RPMI8226 (cell line): ENCODE data around the gene LAMA5.

Experiments
- DNase-seq: peaks from one replicate; pipeline ENCODE4 v3.0.0-alpha.2; 2015

Gene LAMA5

GRCh38 chr20:62301111-62301668 is 65.9 kb downstream of the LAMA5 start:
- no peak for DNase-seq

GRCh38 chr20:62300319-62300718 is 66.8 kb downstream of the LAMA5 start:
- DNase-seq: no peak

GRCh38 chr20:62299666-62300236 is 67.4 kb downstream of the LAMA5 start:
- DNase-seq: no peak

GRCh38 chr20:62298577-62299249 is 68.4 kb downstream of the LAMA5 start:
- no peak for DNase-seq

GRCh38 chr20:62297449-62298227 is 69.5 kb downstream of the LAMA5 start:
- no peak for DNase-seq

- DNase-seq: no peak
Observed at GRCh38 chr20:62296724-62297448, 70.2 kb downstream of the LAMA5 start.

GRCh38 chr20:62294516-62294915 is 72.6 kb downstream of the LAMA5 start:
- no peak for DNase-seq

GRCh38 chr20:62293946-62294345 is 73.2 kb downstream of the LAMA5 start:
- DNase-seq: no peak

GRCh38 chr20:62293111-62293784 is 73.9 kb downstream of the LAMA5 start:
- DNase-seq: no peak

GRCh38 chr20:62292108-62292507 is 75.0 kb downstream of the LAMA5 start:
- DNase-seq: no peak

GRCh38 chr20:62291251-62292066 is 75.7 kb downstream of the LAMA5 start:
- no peak for DNase-seq

- DNase-seq: no peak
Observed at GRCh38 chr20:62289898-62290297, 77.2 kb downstream of the LAMA5 start.

- DNase-seq: no peak
Observed at GRCh38 chr20:62289131-62289530, 78.0 kb downstream of the LAMA5 start.

- no peak for DNase-seq
Observed at GRCh38 chr20:62288535-62289105, 78.5 kb downstream of the LAMA5 start.

GRCh38 chr20:62287759-62288534 is 79.2 kb downstream of the LAMA5 start:
- no peak for DNase-seq

- no peak for DNase-seq
Observed at GRCh38 chr20:62287129-62287528, 80.0 kb downstream of the LAMA5 start.

GRCh38 chr20:62286493-62287064 is 80.5 kb downstream of the LAMA5 start:
- no peak for DNase-seq

GRCh38 chr20:62285722-62286121 is 81.4 kb downstream of the LAMA5 start:
- no peak for DNase-seq

- DNase-seq: no peak
Observed at GRCh38 chr20:62285151-62285550, 82.0 kb downstream of the LAMA5 start.

- no peak for DNase-seq
Observed at GRCh38 chr20:62284448-62284847, 82.7 kb downstream of the LAMA5 start.
